Endothelial cell of umbilical vein (primary cell): ENCODE data around the gene STAU1. TPM values are rescaled to one million over a fixed set of nuclear protein-coding genes. Genes with fewer than 3 reads are reported as not detected.

ENCODE experiments used
- BruUV-seq: library from RNA; stranded (reverse); fragments of 400-500 nt; replicated peaks from 2 replicates; lab custom pipeline; 2021; lab: Mats Ljungman, UMichigan
- CTCF ChIA-PET: fragments of 300-600, 350-600 bp; sonication (Branson Sonifier 250); formaldehyde crosslinking; loops from one replicate; lab custom pipeline; 2021; ENCODE audit warnings: antibody characterized with exemption, inconsistent platforms; lab: Charles Lee
- POLR2A ChIA-PET: fragments of 300-600, 350-600 bp; sonication (Branson Sonifier 250); formaldehyde crosslinking; loops from one replicate; lab custom pipeline; 2021; ENCODE audit warnings: antibody characterized with exemption, inconsistent platforms; lab: Charles Lee
- DNase-seq: peaks from one replicate; pipeline ENCODE4 v3.0.0-alpha.2; 2011; ENCODE audit warnings: low read depth, low spot score
- FAIRE-seq: peaks from 2 replicates; lab custom pipeline; 2011; peaks lifted over from hg19 to GRCh38; lab: Jason Lieb, UNC
- H2AFZ ChIP-seq: 2 replicates; pipeline ENCODE4 v1.6.0; 2012; ENCODE audit warnings: low read depth, low read length, control low read depth, inconsistent platforms
- H3K27ac ChIP-seq: 2 replicates; pipeline ENCODE4 v1.5.1; 2011; ENCODE audit warnings: low read depth, mild to moderate bottlenecking, control low read depth, low read length, moderate library complexity; ENCODE audit not compliant: insufficient read depth
- H3K27me3 ChIP-seq, 2 experiments: 2 replicates each; pipeline versions ENCODE4 v1.6.0 to v1.6.1; 2011; ENCODE audit warnings: low read length in 2 of 2, mixed read lengths in 1 of 2; ENCODE audit not compliant: control insufficient read depth in 2 of 2, insufficient read depth in 2 of 2
- H3K36me3 ChIP-seq, 2 experiments: 2 replicates in 1 of 2; 3 replicates in 1 of 2; pipeline ENCODE4 v1.5.1; 2011; ENCODE audit warnings: low read length in 2 of 2, mild to moderate bottlenecking in 1 of 2, moderate library complexity in 1 of 2; ENCODE audit not compliant: control insufficient read depth in 2 of 2, insufficient read depth in 2 of 2; ENCODE audit errors: extremely low read depth in 1 of 2
- H3K4me1 ChIP-seq: 3 replicates; pipeline ENCODE4 v1.5.1; 2011; ENCODE audit warnings: mild to moderate bottlenecking, low read length; ENCODE audit not compliant: control insufficient read depth, insufficient read depth; ENCODE audit errors: extremely low read depth
- H3K4me2 ChIP-seq: 2 replicates; pipeline ENCODE4 v1.6.1; 2011; ENCODE audit warnings: low read length, control low read depth, mixed read lengths; ENCODE audit not compliant: insufficient read depth
- H3K4me3 ChIP-seq, 3 experiments: fragments of 200-600 bp in 1 of 3; sonication (generic), shearing (Covaris generic) in 1 of 3; replicated peaks in 1 of 3; 2 replicates each; pipeline ENCODE4 v1.5.1; 2011 to 2016; ENCODE audit warnings: control low read depth in 3 of 3, low read length in 3 of 3, mild to moderate bottlenecking in 2 of 3, inconsistent platforms in 1 of 3, low read depth in 1 of 3, moderate library complexity in 1 of 3; ENCODE audit not compliant: insufficient read depth in 1 of 3
- H3K79me2 ChIP-seq: 2 replicates; pipeline ENCODE4 v1.6.0; 2012; ENCODE audit warnings: low read length, inconsistent platforms; ENCODE audit not compliant: control insufficient read depth, insufficient read depth
- H3K9ac ChIP-seq: replicated peaks from 2 replicates; pipeline ENCODE3; 2011; ENCODE audit warnings: low read length, control low read depth; ENCODE audit not compliant: insufficient read depth; ENCODE audit errors: extremely low read depth
- H3K9me1 ChIP-seq: replicated peaks from 3 replicates; pipeline ENCODE4 v1.6.0; 2011; ENCODE audit warnings: mild to moderate bottlenecking, low read length; ENCODE audit not compliant: control insufficient read depth, insufficient read depth; ENCODE audit errors: extremely low read depth
- H3K9me3 ChIP-seq: replicated peaks from 2 replicates; pipeline ENCODE4 v1.5.1; 2012; ENCODE audit warnings: low read length, inconsistent platforms; ENCODE audit not compliant: control insufficient read depth, insufficient read depth
- H4K20me1 ChIP-seq: replicated peaks from 2 replicates; pipeline ENCODE3; 2011; ENCODE audit warnings: mild to moderate bottlenecking, low read length; ENCODE audit not compliant: control insufficient read depth, insufficient read depth; ENCODE audit errors: extremely low read depth
- CTCF ChIP-seq, 2 donors: IDR thresholded peaks; 1 replicate in 1 of 2; 2 replicates in 1 of 2; pipeline ENCODE4 v1.5.1; 2011; ENCODE audit warnings: low read length in 2 of 2, mild to moderate bottlenecking in 2 of 2, moderate library complexity in 2 of 2, control low read depth in 1 of 2, inconsistent platforms in 1 of 2, low read depth in 1 of 2; ENCODE audit not compliant: insufficient read depth in 1 of 2; ENCODE audit errors: extremely low read depth in 1 of 2
- EZH2 ChIP-seq: IDR thresholded peaks from 2 replicates; pipeline ENCODE4 v1.6.1; 2012; ENCODE audit warnings: borderline replicate concordance, low read depth, mild to moderate bottlenecking, moderate library complexity, low read length, inconsistent platforms; ENCODE audit not compliant: severe bottlenecking
- FOS ChIP-seq: IDR thresholded peaks from 2 replicates; pipeline ENCODE4 v1.6.1; 2011; ENCODE audit warnings: mild to moderate bottlenecking, low read length, moderate library complexity, borderline replicate concordance; ENCODE audit not compliant: insufficient read depth
- GATA2 ChIP-seq: IDR thresholded peaks from 2 replicates; pipeline ENCODE4 v1.7.0; 2011; ENCODE audit warnings: low read depth, mild to moderate bottlenecking, moderate library complexity, mixed read lengths, low read length; ENCODE audit not compliant: insufficient read length, insufficient read depth
- JUN ChIP-seq: IDR thresholded peaks from 2 replicates; pipeline ENCODE4 v1.6.1; 2011; ENCODE audit warnings: borderline replicate concordance, low read depth; ENCODE audit not compliant: insufficient read length, insufficient read depth
- MYC ChIP-seq: IDR thresholded peaks from one replicate; pipeline ENCODE4 v1.6.1; 2011; ENCODE audit warnings: mild to moderate bottlenecking, low read depth, low read length
- POLR2A ChIP-seq: IDR thresholded peaks from 2 replicates; pipeline ENCODE4 v1.6.1; 2012; ENCODE audit warnings: low read depth, mild to moderate bottlenecking, control low read depth, low read length
- POLR2AphosphoS5 ChIP-seq: IDR thresholded peaks from 2 replicates; pipeline ENCODE4 v1.6.1; 2012; ENCODE audit warnings: low read depth, mild to moderate bottlenecking, control low read depth, low read length, moderate library complexity; ENCODE audit not compliant: insufficient read depth
- dilution Hi-C: fragments of 300-500 bp; cut with MboI; formaldehyde crosslinking; loops from one replicate; pipeline ENCODE4 v1.15.0; 2019; ENCODE audit warnings: low sequenced_read_pairs; ENCODE audit not compliant: extremely low pct_ligation_motif_present
- intact Hi-C: fragments of 100-400 bp; cut with micrococcal nuclease; formaldehyde crosslinking; loops from one replicate; pipeline ENCODE4 v1.10.0; 2022
- polyA plus RNA-seq, 4 experiments: library from polyadenylated mRNA; depleted of rRNA in 3 of 4; stranded (reverse) in 3 of 4; unstranded in 1 of 4; fragments of >200 nt; gene quantifications; 2 replicates each; pipeline versions ENCODE4 v1.2.1 to v1.2.3, GENCODE V29; 2011 to 2012; ENCODE audit warnings: missing spikeins in 1 of 4
- total RNA-seq: library from RNA; stranded (reverse); gene quantifications from 2 replicates; pipeline ENCODE4 v1.2.3, GENCODE V29; 2021
- TF ChIP-seq, protein P1 (sequence below): IDR thresholded peaks from 2 replicates; pipeline ENCODE4 v1.6.1; 2011; ENCODE audit not compliant: insufficient read depth, insufficient read length

The STAU1 gene
- total and polyA plus RNA-seq, 2 donors (not counting 3 experiments of a cell fraction or from before 2014, with no cell fraction given): 53.1 to 98.1 TPM

- Histone ChIP-seq H3K4me1 (no peaks in the 10 kb centered on the region), H3K9ac (no peak overlapping the region), H2AFZ (no peak overlapping the region), H3K4me3 (no peak overlapping the region), H4K20me1 (no peaks in the 10 kb centered on the region), H3K27me3 (no peaks in the 10 kb centered on the region), H3K9me1 (no peaks in the 10 kb centered on the region), H3K36me3 (no peaks in the 10 kb centered on the region), H3K27ac (no peak overlapping the region), H3K9me3 (no peaks in the 10 kb centered on the region), H3K79me2 (no peaks in the 10 kb centered on the region), H3K4me2 (no peak overlapping the region)
- FAIRE-seq (no peak), DNase-seq (no peak)
- no TSS peak for BruUV-seq
- ChIA-PET CTCF (no interaction called here), POLR2A (no interaction called here)
- TF ChIP-seq GATA2 (no peak), POLR2AphosphoS5 (no peak), POLR2A (no peak), MYC (no peak), EZH2 (no peak), CTCF (IDR thresholded peaks at IDR 0.05; ENCODE audit: extremely low read depth in 1 of 2, insufficient read depth in 1 of 2, low read depth in 1 of 2, low read length in 2 of 2) (no peak), JUN (no peak), FOS (no peak)
- TF ChIP-seq, protein P1, sequence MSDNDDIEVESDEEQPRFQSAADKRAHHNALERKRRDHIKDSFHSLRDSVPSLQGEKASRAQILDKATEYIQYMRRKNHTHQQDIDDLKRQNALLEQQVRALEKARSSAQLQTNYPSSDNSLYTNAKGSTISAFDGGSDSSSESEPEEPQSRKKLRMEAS: no peak
- intact Hi-C loops: no loop called here
- dilution Hi-C loops: no loop called here
These were observed 14.9 kb upstream of the STAU1 start for GRCh38 chr20:49203011-49203410.
